PC-9 (cell line): ENCODE data around the gene MSH2. TPM values are rescaled to one million over a fixed set of nuclear protein-coding genes. Genes with fewer than 3 reads are reported as not detected.
"Not testable (repeated sequence)": the region's sequence is repeated elsewhere in the genome, so short reads cannot be mapped to it uniquely, and the experiment has no call there.

Experiments
- BruUV-seq: library from RNA; stranded (reverse); fragments of 400-500 nt; replicated peaks from 2 replicates; lab custom pipeline; 2021; lab: Mats Ljungman, UMichigan
- CTCF ChIA-PET: fragments of 300-600 bp; sonication (Branson Sonifier 250); formaldehyde crosslinking; loops from one replicate; lab custom pipeline; 2022; ENCODE audit warnings: antibody characterized with exemption; lab: Charles Lee
- POLR2A ChIA-PET: fragments of 300-600 bp; sonication (Branson Sonifier 250); formaldehyde crosslinking; loops from one replicate; lab custom pipeline; 2022; ENCODE audit warnings: antibody characterized with exemption; ENCODE audit not compliant: unreplicated experiment; lab: Charles Lee
- DNase-seq, 2 experiments: peaks; one replicate each; pipeline versions ENCODE4 v3.0.0 to v3.0.0-alpha.2; 2015 to 2022; ENCODE audit warnings: mixed read lengths in 1 of 2
- H2AFZ ChIP-seq: fragments of 200-600 bp; sonication (generic); 2 replicates; pipeline ENCODE4 v1.8.1; 2017; ENCODE audit warnings: antibody characterized with exemption
- H3F3A ChIP-seq: fragments of 200-600 bp; sonication (generic); 2 replicates; pipeline ENCODE4 v1.8.1; 2017; ENCODE audit warnings: antibody characterized with exemption, mild to moderate bottlenecking, low read depth; ENCODE audit not compliant: insufficient read depth
- H3K27ac ChIP-seq: fragments of 200-600 bp; sonication (generic); 2 replicates; pipeline ENCODE4 v1.6.1; 2016; ENCODE audit warnings: mixed run types
- H3K27me3 ChIP-seq: fragments of 200-600 bp; sonication (generic); 2 replicates; pipeline ENCODE4 v1.6.1; 2016; ENCODE audit warnings: low read depth, mixed run types; ENCODE audit not compliant: insufficient read depth
- H3K36me3 ChIP-seq: fragments of 200-600 bp; sonication (generic); 2 replicates; pipeline ENCODE4 v1.6.1; 2016; ENCODE audit warnings: low read depth, mixed run types
- H3K4me1 ChIP-seq: fragments of 200-600 bp; sonication (generic); replicated peaks from 2 replicates; pipeline ENCODE4 v1.6.1; 2016; ENCODE audit warnings: mixed run types; ENCODE audit not compliant: insufficient read depth
- H3K4me2 ChIP-seq: fragments of 200-600 bp; sonication (generic); 2 replicates; pipeline ENCODE4 v1.6.1; 2017; ENCODE audit warnings: mixed run types
- H3K4me3 ChIP-seq: fragments of 200-600 bp; sonication (generic); 2 replicates; pipeline ENCODE4 v1.6.1; 2016; ENCODE audit warnings: mixed run types
- H3K79me2 ChIP-seq: fragments of 200-600 bp; sonication (generic); 2 replicates; pipeline ENCODE4 v1.6.1; 2017; ENCODE audit warnings: low read depth, mixed run types
- H3K9me2 ChIP-seq: fragments of 200-600 bp; sonication (generic); 2 replicates; pipeline ENCODE4 v1.8.1; 2017; ENCODE audit warnings: mild to moderate bottlenecking; ENCODE audit not compliant: insufficient read depth
- H3K9me3 ChIP-seq: fragments of 200-600 bp; sonication (generic); 2 replicates; pipeline ENCODE4 v1.8.1; 2016; ENCODE audit warnings: low read depth; ENCODE audit not compliant: insufficient read depth
- H4K20me1 ChIP-seq: fragments of 200-600 bp; sonication (generic); 2 replicates; pipeline ENCODE4 v1.8.1; 2017; ENCODE audit not compliant: insufficient read depth
- CTCF ChIP-seq: fragments of 200-600 bp; sonication (generic); conservative IDR thresholded peaks from 2 replicates; pipeline ENCODE4 v1.6.1; 2017; ENCODE audit warnings: mixed run types, antibody characterized with exemption, mild to moderate bottlenecking, moderate library complexity
- EZH2 ChIP-seq: fragments of 200-600 bp; sonication (generic); IDR thresholded peaks from 2 replicates; pipeline ENCODE4 v1.8.0; 2017; ENCODE audit warnings: antibody characterized with exemption, low read depth
- intact Hi-C: fragments of 100-400 bp; cut with micrococcal nuclease; formaldehyde crosslinking; loops from one replicate; pipeline ENCODE4 v1.10.0; 2022; ENCODE audit not compliant: unreplicated experiment
- total RNA-seq: library from RNA; stranded (reverse); gene quantifications from 2 replicates; pipeline ENCODE4 v1.2.3, GENCODE V29; 2021

Gene MSH2
- total RNA-seq, 1 experiment from 2014 or later: 54.2 TPM

- peaks cover 20% of the 10 kb centered on the region for H3K4me1 ChIP-seq
- H3K4me2 ChIP-seq: peak overlapping the region; percentile 96
- peak overlapping the region; percentile 61 for H3K4me3 ChIP-seq
- intact Hi-C loops: loop anchor here (5.0 kb wide), 1 partner anchor 379 kb away; the partner anchor contains the start of gene MSH6
- no peaks in the 10 kb centered on the region for H4K20me1 ChIP-seq
- H3K27ac ChIP-seq: peak overlapping the region; percentile 42
- no peaks in the 10 kb centered on the region for H3K27me3 ChIP-seq
- no peaks in the 10 kb centered on the region for H3K9me3 ChIP-seq
- ChIA-PET POLR2A (no interaction called here), CTCF (interaction anchor here (1.0 kb wide), 1 partner anchor 379 kb away, joined by 3 read pairs; the partner anchor contains the start of gene MSH6)
- peak overlapping the region; percentile 95 for H2AFZ ChIP-seq
- peaks cover 4% of the 10 kb centered on the region; the same call in 1 of the 2 replicates for H3K36me3 ChIP-seq
- peaks cover 56% of the 10 kb centered on the region for H3K79me2 ChIP-seq
- no peaks in the 10 kb centered on the region for H3K9me2 ChIP-seq
- H3F3A ChIP-seq: peaks cover 9% of the 10 kb centered on the region; the same call in 1 of the 2 replicates
- DNase-seq: no peak
- BruUV-seq: no TSS peak
- TF ChIP-seq CTCF: no peak
- TF ChIP-seq EZH2: no peak
Observed at GRCh38 chr2:47403609-47404193, 745 bp downstream of the MSH2 start.

- no peak for DNase-seq
- Histone ChIP-seq H3K79me2 (peaks cover 57% of the 10 kb centered on the region), H3F3A (peaks cover 9% of the 10 kb centered on the region; the same call in 1 of the 2 replicates), H4K20me1 (no peaks in the 10 kb centered on the region), H3K27ac (no peak overlapping the region), H3K4me2 (peak overlapping the region; percentile 96), H2AFZ (no peak overlapping the region), H3K4me3 (peak overlapping the region; percentile 61), H3K4me1 (peaks cover 20% of the 10 kb centered on the region), H3K36me3 (peaks cover 4% of the 10 kb centered on the region; the same call in 1 of the 2 replicates), H3K9me2 (no peaks in the 10 kb centered on the region), H3K27me3 (no peaks in the 10 kb centered on the region), H3K9me3 (no peaks in the 10 kb centered on the region)
- BruUV-seq: TSS peak; percentile 39
- intact Hi-C loops: loop anchor here (5.0 kb wide), 1 partner anchor 378 kb away; the partner anchor contains the start of gene MSH6
- TF ChIP-seq EZH2 (no peak), CTCF (no peak)
- POLR2A ChIA-PET: no interaction called here
- CTCF ChIA-PET: interaction anchor here (0.5 kb wide), 1 partner anchor 60 kb away, joined by 8 read pairs; no protein-coding TSS in a partner anchor
Observed at GRCh38 chr2:47404356-47404755, 1.4 kb downstream of the MSH2 start.

GRCh38 chr2:47405757-47406156, 2.8 kb downstream of the MSH2 start:
- ChIA-PET POLR2A (no interaction called here), CTCF (no interaction called here)
- Histone ChIP-seq H3K79me2 (peaks cover 57% of the 10 kb centered on the region), H2AFZ (no peak overlapping the region), H3K4me3 (no peak overlapping the region), H3K4me1 (peaks cover 20% of the 10 kb centered on the region), H3K36me3 (peaks cover 7% of the 10 kb centered on the region), H3K27ac (no peak overlapping the region), H3F3A (peaks cover 6% of the 10 kb centered on the region; the same call in 1 of the 2 replicates), H3K4me2 (no peak overlapping the region), H3K27me3 (no peaks in the 10 kb centered on the region), H4K20me1 (no peaks in the 10 kb centered on the region), H3K9me3 (no peaks in the 10 kb centered on the region), H3K9me2 (no peaks in the 10 kb centered on the region)
- no TSS peak for BruUV-seq
- intact Hi-C loops: no loop called here
- DNase-seq: no peak
- TF ChIP-seq CTCF: no peak
- TF ChIP-seq EZH2: no peak

- H3K36me3 ChIP-seq, H3K9me2 ChIP-seq, H2AFZ ChIP-seq, H4K20me1 ChIP-seq, POLR2A ChIA-PET, DNase-seq, H3K27ac ChIP-seq, intact Hi-C loops, H3K4me2 ChIP-seq, H3K4me3 ChIP-seq, BruUV-seq, H3K27me3 ChIP-seq, H3K9me3 ChIP-seq: not testable (repeated sequence)
- Histone ChIP-seq H3F3A (peaks cover 13% of the 10 kb centered on the region; the same call in 1 of the 2 replicates), H3K4me1 (peaks cover 19% of the 10 kb centered on the region), H3K79me2 (peaks cover 57% of the 10 kb centered on the region)
- CTCF ChIA-PET: interaction anchor here (1.0 kb wide), 1 partner anchor 72 kb away, joined by 3 read pairs; no protein-coding TSS in a partner anchor
Observed at GRCh38 chr2:47406649-47407330, 3.8 kb downstream of the MSH2 start.
